IMR-90 (cell line): Measurements from ENCODE around the gene HOATZ.

ENCODE experiments used
- BHLHE40 ChIP-seq: fragments of 150-350 bp; IDR thresholded peaks from 2 replicates; pipeline ENCODE4 v1.6.1; 2016; ENCODE audit warnings: mild to moderate bottlenecking, low read depth, low read length
- CEBPB ChIP-seq: IDR thresholded peaks from 2 replicates; pipeline ENCODE4 v1.6.1; 2012; ENCODE audit warnings: low read depth, low read length, improper control_type of control experiment
- CTCF ChIP-seq: conservative IDR thresholded peaks from 2 replicates; pipeline ENCODE4 v1.5.1; 2012; ENCODE audit warnings: mild to moderate bottlenecking, low read depth, low read length, improper control_type of control experiment
- NFE2L2 ChIP-seq: fragments of 150-350 bp; IDR thresholded peaks from 2 replicates; pipeline ENCODE4 v1.6.1; 2016; ENCODE audit warnings: low read depth, mild to moderate bottlenecking, low read length
- POLR2A ChIP-seq: IDR thresholded peaks from 2 replicates; pipeline ENCODE4 v1.6.1; 2012; ENCODE audit warnings: mild to moderate bottlenecking, low read depth, low read length
- RAD21 ChIP-seq: IDR thresholded peaks from 2 replicates; pipeline ENCODE4 v1.6.1; 2012; ENCODE audit warnings: low read length, improper control_type of control experiment
- RFX5 ChIP-seq: IDR thresholded peaks from 2 replicates; pipeline ENCODE4 v1.8.0; 2012; ENCODE audit warnings: low read depth, mild to moderate bottlenecking, low read length, moderate library complexity
- SMC3 ChIP-seq: fragments of 150-350 bp; IDR thresholded peaks from 2 replicates; pipeline ENCODE4 v1.6.1; 2016; ENCODE audit warnings: low read depth, mild to moderate bottlenecking, antibody characterized with exemption, low read length, moderate library complexity

- TF ChIP-seq POLR2A (no peak), SMC3 (no peak), CTCF (no peak), NFE2L2 (no peak), RFX5 (no peak), CEBPB (no peak), BHLHE40 (no peak), RAD21 (no peak)
Observed at GRCh38 chr11:111477898-111478297, 36.7 kb upstream of the HOATZ start.
